Measurements from ENCODE around the gene LACRT.

DNA sequence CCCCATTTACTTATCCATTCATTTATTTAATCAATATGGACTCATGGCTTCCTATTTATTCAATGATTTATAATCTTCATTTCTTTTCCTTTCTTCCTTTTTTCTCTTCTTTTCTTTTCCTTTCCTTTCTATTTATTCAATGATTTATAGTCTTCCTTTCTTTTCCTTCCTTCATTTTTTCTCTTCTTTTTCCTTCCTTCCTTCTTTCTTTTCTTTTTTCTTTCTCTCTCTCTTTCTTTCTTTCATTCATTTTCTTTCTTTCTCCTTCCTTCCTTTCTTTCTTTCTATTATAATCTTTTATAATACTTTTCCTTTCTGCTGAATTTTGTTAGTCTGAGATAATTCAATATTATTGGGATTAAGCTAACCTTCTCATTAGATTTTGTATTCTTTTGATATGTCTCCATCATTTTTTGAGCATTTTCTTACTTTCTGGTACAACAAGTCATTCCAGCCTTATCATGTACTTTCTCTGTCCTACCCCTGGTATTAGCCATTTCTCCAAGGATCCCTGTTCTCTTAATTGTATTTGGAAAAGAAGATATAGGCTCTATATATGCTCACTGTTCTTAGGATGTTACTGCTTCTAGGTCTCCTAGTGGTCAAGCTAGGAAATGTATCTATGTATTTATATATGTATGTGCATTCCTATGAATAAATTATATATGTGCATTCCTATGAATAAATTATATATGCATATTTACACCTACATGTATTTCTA lies 12.1 kb downstream of the LACRT start:
- TF ChIP-seq, protein P1, sequence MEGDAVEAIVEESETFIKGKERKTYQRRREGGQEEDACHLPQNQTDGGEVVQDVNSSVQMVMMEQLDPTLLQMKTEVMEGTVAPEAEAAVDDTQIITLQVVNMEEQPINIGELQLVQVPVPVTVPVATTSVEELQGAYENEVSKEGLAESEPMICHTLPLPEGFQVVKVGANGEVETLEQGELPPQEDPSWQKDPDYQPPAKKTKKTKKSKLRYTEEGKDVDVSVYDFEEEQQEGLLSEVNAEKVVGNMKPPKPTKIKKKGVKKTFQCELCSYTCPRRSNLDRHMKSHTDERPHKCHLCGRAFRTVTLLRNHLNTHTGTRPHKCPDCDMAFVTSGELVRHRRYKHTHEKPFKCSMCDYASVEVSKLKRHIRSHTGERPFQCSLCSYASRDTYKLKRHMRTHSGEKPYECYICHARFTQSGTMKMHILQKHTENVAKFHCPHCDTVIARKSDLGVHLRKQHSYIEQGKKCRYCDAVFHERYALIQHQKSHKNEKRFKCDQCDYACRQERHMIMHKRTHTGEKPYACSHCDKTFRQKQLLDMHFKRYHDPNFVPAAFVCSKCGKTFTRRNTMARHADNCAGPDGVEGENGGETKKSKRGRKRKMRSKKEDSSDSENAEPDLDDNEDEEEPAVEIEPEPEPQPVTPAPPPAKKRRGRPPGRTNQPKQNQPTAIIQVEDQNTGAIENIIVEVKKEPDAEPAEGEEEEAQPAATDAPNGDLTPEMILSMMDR (IDR thresholded peaks at IDR 0.05) = no peak
- no peak for TF ChIP-seq EP300 (IDR thresholded peaks at IDR 0.05)
